ENCODE results near the gene ZGLP1.

Gene ZGLP1

GRCh38 chr19:10277795-10278589 lies 31.6 kb downstream of the ZGLP1 start:
- no peak for DNase-seq (ENCODE audit: low spot score)

GRCh38 chr19:10274589-10274988 lies 35.0 kb downstream of the ZGLP1 start:
- no peak for DNase-seq (ENCODE audit: low spot score)

- DNase-seq (ENCODE audit: low spot score), result no peak
Measured at GRCh38 chr19:10271543-10272086, 38.0 kb downstream of the ZGLP1 start.

DNA sequence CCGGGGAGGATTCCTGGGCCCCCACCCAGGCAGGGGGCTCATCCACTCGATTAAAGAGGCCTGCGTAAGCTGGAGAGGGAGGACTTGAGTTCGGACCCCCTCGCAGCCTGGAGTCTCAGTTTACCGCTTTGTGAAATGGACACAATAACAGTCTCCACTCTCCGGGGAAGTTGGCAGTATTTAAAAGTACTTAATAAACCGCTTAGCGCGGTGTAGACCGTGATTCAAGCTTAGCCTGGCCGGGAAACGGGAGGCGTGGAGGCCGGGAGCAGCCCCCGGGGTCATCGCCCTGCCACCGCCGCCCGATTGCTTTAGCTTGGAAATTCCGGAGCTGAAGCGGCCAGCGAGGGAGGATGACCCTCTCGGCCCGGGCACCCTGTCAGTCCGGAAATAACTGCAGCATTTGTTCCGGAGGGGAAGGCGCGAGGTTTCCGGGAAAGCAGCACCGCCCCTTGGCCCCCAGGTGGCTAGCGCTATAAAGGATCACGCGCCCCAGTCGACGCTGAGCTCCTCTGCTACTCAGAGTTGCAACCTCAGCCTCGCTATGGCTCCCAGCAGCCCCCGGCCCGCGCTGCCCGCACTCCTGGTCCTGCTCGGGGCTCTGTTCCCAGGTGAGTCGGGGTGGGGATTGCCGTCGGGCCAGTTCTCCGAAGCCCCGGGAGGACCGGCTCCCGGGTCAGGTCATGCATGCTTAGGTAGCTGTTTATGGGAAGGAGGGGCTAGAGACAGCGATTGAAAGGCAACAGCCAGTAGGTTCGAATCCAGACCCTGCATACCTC lies 38.8 kb downstream of the ZGLP1 start, which contains the start of gene ICAM1:
Gene ICAM1 (plus strand): TSS at position 505 of the 779 bp plus-strand sequence. CDS start 40 bp downstream, at position 545.
- DNase-seq (ENCODE audit: low spot score), result peak; percentile 79

GRCh38 chr19:10270180-10270615 lies 39.4 kb downstream of the ZGLP1 start:
- DNase-seq (ENCODE audit: low spot score), result no peak

- DNase-seq (ENCODE audit: low spot score), result peak; percentile 71
Measured at GRCh38 chr19:10269333-10270179, 40.1 kb downstream of the ZGLP1 start.

GRCh38 chr19:10268071-10268470 lies 41.5 kb downstream of the ZGLP1 start:
- no peak for DNase-seq (ENCODE audit: low spot score)

DNA sequence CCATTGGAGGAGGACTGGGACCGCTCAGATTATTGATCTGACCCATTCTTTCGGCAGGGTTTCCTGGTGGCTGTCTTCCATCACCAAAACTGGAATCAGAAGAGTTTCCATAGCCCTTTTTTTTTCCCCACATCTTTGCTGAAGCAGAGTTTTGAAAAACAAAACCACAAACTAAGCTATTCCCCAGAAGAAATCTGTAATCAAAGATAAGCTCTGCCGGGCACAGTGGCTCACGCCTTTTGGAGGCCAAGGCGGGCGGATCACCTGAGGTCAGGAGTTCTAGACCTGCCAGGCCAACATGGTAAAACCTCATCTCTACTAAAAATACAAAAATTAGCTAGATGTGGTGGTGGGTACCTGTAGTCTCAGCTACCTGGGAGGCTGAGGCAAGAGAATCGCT lies 42.9 kb downstream of the ZGLP1 start:
- no peak for DNase-seq (ENCODE audit: low spot score)

DNA sequence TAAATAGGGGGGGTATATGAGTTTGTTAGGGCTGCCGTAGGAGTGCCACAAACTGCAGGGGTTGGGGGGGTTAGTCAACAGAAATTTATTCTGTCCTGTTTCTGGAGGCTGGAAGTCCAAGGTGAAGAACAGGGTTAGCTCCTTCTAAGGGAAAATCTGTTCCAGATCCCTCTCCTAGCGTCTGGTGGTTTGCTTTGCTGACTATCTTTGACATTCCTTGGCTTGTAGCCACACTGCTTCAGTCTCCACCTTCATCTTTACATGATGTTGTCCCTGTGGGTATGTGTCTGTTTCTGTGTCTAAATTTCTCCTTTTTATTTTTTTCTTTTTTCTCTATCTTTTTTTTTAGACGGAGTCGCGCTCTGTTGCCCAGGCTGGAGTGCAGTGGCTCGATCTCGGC lies 46.8 kb downstream of the ZGLP1 start:
- no peak for DNase-seq (ENCODE audit: low spot score)

- no peak for DNase-seq (ENCODE audit: low spot score)
Measured at GRCh38 chr19:10260141-10260584, 49.5 kb downstream of the ZGLP1 start.

GRCh38 chr19:10259162-10259905 lies 50.3 kb downstream of the ZGLP1 start:
- DNase-seq (ENCODE audit: low spot score), result peak; percentile 72

- DNase-seq (ENCODE audit: low spot score), result no peak
Measured at GRCh38 chr19:10258080-10258710, 51.4 kb downstream of the ZGLP1 start.

DNA sequence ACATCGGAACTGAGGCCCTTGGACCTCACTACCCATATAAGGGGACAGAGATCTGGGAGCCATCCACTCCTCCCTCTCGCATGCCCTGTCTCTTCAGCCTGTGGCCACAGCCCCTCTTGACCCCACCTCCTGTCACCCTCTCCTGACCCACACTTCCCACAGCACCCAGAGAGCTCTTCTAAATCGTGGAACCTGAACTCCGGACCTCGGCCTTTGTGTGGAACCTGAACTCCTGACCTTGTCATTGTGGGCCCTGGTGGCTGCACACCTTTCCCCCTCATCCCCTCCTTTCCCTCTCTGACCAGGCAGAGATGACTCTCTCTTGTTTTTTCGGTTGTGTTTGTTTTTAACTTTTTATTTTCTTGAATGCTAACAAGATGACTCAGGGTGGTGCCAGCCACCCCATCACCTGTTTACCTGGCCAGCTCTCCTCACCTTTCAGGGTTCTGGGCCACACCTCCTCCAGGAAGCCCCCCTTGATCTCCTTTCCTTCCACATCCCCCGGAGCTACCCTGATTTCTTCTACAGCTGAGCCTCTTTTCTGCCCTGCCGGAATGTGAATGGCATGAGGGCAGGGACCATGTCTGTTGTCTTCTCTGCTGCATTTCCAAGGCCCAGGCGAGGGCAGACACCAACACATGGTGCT lies 52.5 kb downstream of the ZGLP1 start:
- DNase-seq (ENCODE audit: low spot score), result no peak

DNA sequence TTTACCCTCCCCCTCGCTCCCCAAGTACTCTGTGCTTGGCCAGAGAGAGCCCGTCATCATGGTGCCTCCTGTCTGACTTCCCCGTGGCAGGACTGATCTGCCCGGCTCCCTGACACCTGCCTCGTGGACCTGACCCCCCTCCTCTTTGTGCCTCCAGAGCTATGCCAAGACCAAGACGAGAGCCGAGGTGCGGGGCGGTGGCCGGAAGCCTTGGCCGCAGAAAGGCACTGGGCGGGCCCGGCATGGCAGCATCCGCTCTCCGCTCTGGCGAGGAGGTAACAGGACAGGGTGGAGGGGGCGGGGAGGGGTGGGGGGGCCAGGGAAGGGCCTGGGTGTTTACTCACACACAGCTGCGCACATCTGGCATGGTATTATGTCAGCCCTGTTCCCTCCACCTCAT lies 53.1 kb downstream of the ZGLP1 start:
- no peak for DNase-seq (ENCODE audit: low spot score)

DNA sequence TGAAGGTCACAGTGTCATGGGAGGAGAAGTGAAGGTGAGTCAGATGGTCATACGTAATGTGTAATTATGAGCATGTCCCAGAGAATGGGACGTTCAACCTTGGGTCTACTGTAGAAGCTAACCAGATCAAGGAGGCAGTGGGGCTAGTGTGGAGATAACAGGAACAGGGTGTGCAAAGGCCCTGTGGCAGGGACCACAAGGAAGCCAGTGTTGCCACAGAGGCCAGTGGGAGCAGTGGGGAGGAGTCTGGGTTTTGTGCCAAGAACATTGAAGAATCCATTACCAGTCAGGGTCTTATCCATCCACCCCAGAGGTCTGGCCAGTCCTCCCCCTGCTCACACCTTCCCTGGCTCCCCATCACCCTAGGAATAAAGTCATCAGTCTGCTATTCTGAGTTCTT lies 54.3 kb downstream of the ZGLP1 start:
- no peak for DNase-seq (ENCODE audit: low spot score)

All from HuH-7.5 (cell line).